Esophagus mucosa (tissue), 1 donor: ENCODE data around the gene TMEM182. TPM values are rescaled to one million over a fixed set of nuclear protein-coding genes. Genes with fewer than 3 reads are reported as not detected.
A peak's percentile ranks its signal among the peaks of the same experiment; 100 is the strongest.

Experiments used
- ATAC-seq: fragments of 200-7000 bp; cut with Tn5 transposase; one replicate; pipeline ENCODE4 v1.9.1; 2020
- total RNA-seq: library from RNA; stranded (reverse); gene quantifications from one replicate; pipeline ENCODE4 v1.2.4, GENCODE V29; 2023
- donor health status: DM: yes; HTN: yes; CAD: no.

Gene TMEM182
- total RNA-seq, 1 donor from 2014 or later: 2.5 TPM

- no peak for ATAC-seq
Measured at GRCh38 chr2:102801858-102802699, 40.2 kb downstream of the TMEM182 start.

- no peak for ATAC-seq
Measured at GRCh38 chr2:102803041-102803896, 41.4 kb downstream of the TMEM182 start.

- no peak for ATAC-seq
Measured at GRCh38 chr2:102803897-102804217, 42.0 kb downstream of the TMEM182 start.

- peak; percentile 66 for ATAC-seq
Measured at GRCh38 chr2:102806250-102806837, 44.5 kb downstream of the TMEM182 start.

- ATAC-seq: no peak
Measured at GRCh38 chr2:102809291-102810189, 47.7 kb downstream of the TMEM182 start.

- no peak for ATAC-seq
Measured at GRCh38 chr2:102815285-102815684, 53.5 kb downstream of the TMEM182 start.

- no peak for ATAC-seq
Measured at GRCh38 chr2:102826904-102827303, 65.1 kb downstream of the TMEM182 start.

GRCh38 chr2:102832789-102833188 lies 71.0 kb downstream of the TMEM182 start:
- no peak for ATAC-seq

GRCh38 chr2:102834523-102835273 lies 72.9 kb downstream of the TMEM182 start:
- ATAC-seq: no peak

GRCh38 chr2:102837626-102838198 lies 75.9 kb downstream of the TMEM182 start:
- ATAC-seq: no peak

- no peak for ATAC-seq
Measured at GRCh38 chr2:102839668-102840388, 78.0 kb downstream of the TMEM182 start.

- peak; percentile 69 for ATAC-seq
Measured at GRCh38 chr2:102841107-102841840, 79.4 kb downstream of the TMEM182 start.

GRCh38 chr2:102843764-102844443 lies 82.1 kb downstream of the TMEM182 start:
- no peak for ATAC-seq

- no peak for ATAC-seq
Measured at GRCh38 chr2:102844911-102845310, 83.1 kb downstream of the TMEM182 start.

GRCh38 chr2:102848366-102848839 lies 86.6 kb downstream of the TMEM182 start:
- no peak for ATAC-seq

GRCh38 chr2:102850888-102851287 lies 89.1 kb downstream of the TMEM182 start:
- ATAC-seq: no peak

GRCh38 chr2:102852867-102853266 lies 91.0 kb downstream of the TMEM182 start:
- no peak for ATAC-seq
